ENCODE results near the gene KRTDAP. TPM values are rescaled to one million over a fixed set of nuclear protein-coding genes. Genes with fewer than 3 reads are reported as not detected.
A peak's percentile ranks its signal among the peaks of the same experiment; 100 is the strongest.

The KRTDAP gene
- total RNA-seq (2021) (1.3 to 3.2 TPM (median 1.7 TPM) in 3 replicates), Bru-seq, nascent RNA (percentile 33 among the genes with signal in this experiment)
- long read RNA-seq, experiment 1, partial matches to known transcripts = 0 of 1 reads
- long read RNA-seq, experiment 1, other reads (novel, unspliced or antisense) = 0 of 1 reads
- long read RNA-seq, experiment 2, partial matches to known transcripts = 0 of 1 reads
- long read RNA-seq, experiment 2, other reads (novel, unspliced or antisense) = 0 of 1 reads
- long read RNA-seq, experiment 3 = 0 reads

GRCh38 chr19:35490364-35490763 lies at the start of gene KRTDAP:
TSS of gene KRTDAP (minus strand) at chr19:35490464. CDS start at chr19:35490442, 22 bp downstream.
- no peak within 1 kb of the TSS for H3K4me3 Mint-ChIP-seq
- no peak for TF ChIP-seq ERG (CRISPR knock-in tag; IDR thresholded peaks at IDR 0.05)
- TF ChIP-seq TP53 (CRISPR knock-in tag; IDR thresholded peaks at IDR 0.05) = no peak
- TF ChIP-seq EMX1 (CRISPR knock-in tag; IDR thresholded peaks at IDR 0.05) = no peak
- TF ChIP-seq NR1H2 (CRISPR knock-in tag; IDR thresholded peaks at IDR 0.05) = no peak
- no peak for TF ChIP-seq ESRRA (CRISPR knock-in tag; IDR thresholded peaks at IDR 0.05; ENCODE audit: borderline replicate concordance)
- no peak for TF ChIP-seq CBFB (CRISPR knock-in tag; IDR thresholded peaks at IDR 0.05; ENCODE audit: low read depth)
- no peak for TF ChIP-seq ATF3 (CRISPR knock-in tag; conservative IDR thresholded peaks at IDR 0.05)
- no peak for TF ChIP-seq RELA (CRISPR knock-in tag; IDR thresholded peaks at IDR 0.05; ENCODE audit: borderline replicate concordance)
- TF ChIP-seq JAZF1 (CRISPR knock-in tag; IDR thresholded peaks at IDR 0.05) = no peak
- TF ChIP-seq RORB (CRISPR knock-in tag; IDR thresholded peaks at IDR 0.05) = no peak
- no peak for TF ChIP-seq ZNF425 (CRISPR knock-in tag; conservative IDR thresholded peaks at IDR 0.05)
- TF ChIP-seq IRF2 (CRISPR knock-in tag; IDR thresholded peaks at IDR 0.05; ENCODE audit: borderline replicate concordance, low read depth) = no peak
- TF ChIP-seq ZNF317 (CRISPR knock-in tag; IDR thresholded peaks at IDR 0.05; ENCODE audit: borderline replicate concordance, low read depth) = no peak
- no peak for TF ChIP-seq FOXP1 (CRISPR knock-in tag; IDR thresholded peaks at IDR 0.05; ENCODE audit: borderline replicate concordance)
- peaks cover 25% of the 10 kb centered on the region for H3K27me3 Mint-ChIP-seq (ENCODE audit: low read depth)
- ChIA-PET POLR2A (interaction anchor here (0.6 kb wide), 1 partner anchor 138 kb away, joined by 3 read pairs; no protein-coding TSS in a partner anchor), CTCF (interaction anchor here (4.4 kb wide), 1 partner anchor 138 kb away, joined by 19 read pairs; no protein-coding TSS in a partner anchor)
- no peak for DNase-seq (ENCODE audit: low spot score)
- no peaks in the 10 kb centered on the region; the same call in 1 of the 2 replicates for H3K4me1 Mint-ChIP-seq
- no peaks in the 10 kb centered on the region for H3K36me3 Mint-ChIP-seq
- H3K9me3 Mint-ChIP-seq = no peaks in the 10 kb centered on the region
- no peak for ATAC-seq
- no peak within 1 kb of the TSS for H3K27ac Mint-ChIP-seq

- TF ChIP-seq ZNF416 (CRISPR knock-in tag; IDR thresholded peaks at IDR 0.05) (no peak), ZMAT4 (CRISPR knock-in tag; IDR thresholded peaks at IDR 0.05) (no peak), ZNF138 (CRISPR knock-in tag; conservative IDR thresholded peaks at IDR 0.05) (no peak), KAT7 (CRISPR knock-in tag; IDR thresholded peaks at IDR 0.05; ENCODE audit: borderline replicate concordance) (no peak), TEAD4 (CRISPR knock-in tag; IDR thresholded peaks at IDR 0.05) (no peak), AFF4 (CRISPR knock-in tag; IDR thresholded peaks at IDR 0.05; ENCODE audit: borderline replicate concordance) (no peak), FOXK1 (CRISPR knock-in tag; IDR thresholded peaks at IDR 0.05) (no peak)
- POLR2A ChIA-PET = no interaction called here
- no peaks in the 10 kb centered on the region for H3K9me3 Mint-ChIP-seq
- no peaks in the 10 kb centered on the region; the same call in 1 of the 2 replicates for H3K27me3 Mint-ChIP-seq (ENCODE audit: low read depth)
- no peak for DNase-seq (ENCODE audit: low spot score)
- peaks cover 20% of the 10 kb centered on the region for H3K4me1 Mint-ChIP-seq
- no peak overlapping the region for H3K4me3 Mint-ChIP-seq
- no peak for ATAC-seq
- H3K27ac Mint-ChIP-seq = no peak overlapping the region
- peaks cover 21% of the 10 kb centered on the region for H3K36me3 Mint-ChIP-seq
- CTCF ChIA-PET = interaction anchor here (0.5 kb wide), 1 partner anchor 134 kb away, joined by 6 read pairs; no protein-coding TSS in a partner anchor
Observed at GRCh38 chr19:35539850-35540249, 49.6 kb upstream of the KRTDAP start.
